ENCODE data around the gene NFKBIA.

DNA sequence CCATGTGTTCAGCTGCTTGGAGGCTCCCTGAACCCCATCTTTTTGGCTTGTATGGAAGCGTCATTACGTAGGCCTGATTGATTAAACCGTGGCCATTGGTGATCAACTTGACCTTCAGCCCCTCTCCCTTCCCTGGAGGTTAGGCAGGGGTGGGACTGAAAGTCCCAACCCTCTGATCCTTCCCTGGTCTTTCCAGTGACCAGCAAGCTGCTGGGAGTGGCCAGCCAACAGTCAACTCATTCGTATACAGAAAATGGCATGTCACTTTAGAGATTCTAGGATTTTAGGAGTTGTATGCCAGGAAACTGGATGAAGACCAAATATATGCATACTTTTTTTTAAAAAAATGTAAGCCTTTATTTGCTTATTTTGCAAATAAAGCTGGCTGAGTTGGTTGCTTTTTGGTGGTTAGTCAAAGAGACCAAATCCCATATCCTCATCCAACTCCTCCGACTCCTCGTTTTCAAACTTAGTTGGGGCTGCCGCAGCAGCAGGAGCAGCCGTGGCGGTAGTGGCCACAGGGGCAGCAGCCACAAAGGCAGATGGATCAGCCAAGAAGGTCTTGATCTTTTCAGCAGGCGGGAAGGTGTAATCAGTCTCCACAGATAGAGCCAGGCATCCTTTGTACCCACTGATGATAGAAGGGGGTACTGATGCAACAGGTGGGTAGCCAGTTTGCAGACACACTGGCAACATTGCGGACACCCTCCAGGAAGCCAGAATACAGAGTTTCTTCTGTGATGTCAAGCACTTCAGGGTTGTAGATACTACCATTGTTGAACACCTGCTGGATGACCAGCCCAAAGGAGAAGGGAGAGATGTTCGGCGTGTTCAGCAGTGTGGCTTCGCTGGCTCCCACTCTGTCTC is 16.6 kb downstream of the NFKBIA start:
- TF ChIP-seq CTCF (IDR thresholded peaks at IDR 0.05) (no peak), POLR2A (IDR thresholded peaks at IDR 0.05) (no peak)

Data from uterus (tissue), 2 donors.